HFFc6 (cell line): ENCODE measurements around the gene C1orf122. TPM values are rescaled to one million over a fixed set of nuclear protein-coding genes. Genes with fewer than 3 reads are reported as not detected.
"Not testable (repeated sequence)": the region's sequence is repeated elsewhere in the genome, so short reads cannot be mapped to it uniquely, and the experiment has no call there.

Experiments
- DNase-seq: peaks from one replicate; pipeline ENCODE4 v3.0.0-alpha.2; 2018
- H3K27ac Mint-ChIP-seq: 2 replicates; pipeline ENCODE4 v1.8.0; 2020; ENCODE audit warnings: mild to moderate bottlenecking, mixed read lengths
- H3K27me3 Mint-ChIP-seq: 2 replicates; pipeline ENCODE4 v1.8.0; 2021; ENCODE audit warnings: mild to moderate bottlenecking, moderate library complexity, mixed read lengths; ENCODE audit not compliant: insufficient read depth
- H3K36me3 Mint-ChIP-seq: 2 replicates; pipeline ENCODE4 v1.8.0; 2021; ENCODE audit warnings: low read depth, mixed read lengths
- H3K4me1 Mint-ChIP-seq: 2 replicates; pipeline ENCODE4 v1.8.0; 2020; ENCODE audit warnings: low read depth, mixed read lengths
- H3K4me3 Mint-ChIP-seq: 2 replicates; pipeline ENCODE4 v1.8.0; 2020; ENCODE audit warnings: mild to moderate bottlenecking, moderate library complexity, mixed read lengths
- H3K9me3 Mint-ChIP-seq: 2 replicates; pipeline ENCODE4 v1.8.0; 2020; ENCODE audit warnings: mild to moderate bottlenecking, mixed read lengths
- CTCF ChIP-seq: fragments of 200-600 bp; sonication (generic); IDR thresholded peaks from 2 replicates; pipeline ENCODE4 v1.5.0; 2021; ENCODE audit warnings: antibody characterized with exemption, mild to moderate bottlenecking
- total RNA-seq, 6 experiments: library from RNA; stranded (reverse); fragmentation: NEBNext Ultra II Directional; extraction: Animal tissue kit (Norgen Biotek cat#: 25700); gene quantifications; 2 replicates in 1 of 6; 3 replicates in 5 of 6; pipeline ENCODE4 v1.2.3, GENCODE V29; 2021

Gene C1orf122
- total RNA-seq, 6 experiments from 2014 or later, result 60.6 to 97.1 (median 68.2) TPM

GRCh38 chr1:37764414-37764825 lies 43.2 kb upstream of the C1orf122 start:
- DNase-seq, result no peak
- Mint-ChIP-seq H3K27me3 (peaks cover 32% of the 10 kb centered on the region), H3K27ac (no peak overlapping the region), H3K4me1 (0 out of 2 replicates have a peak, but pooled peaks cover 5% of the 10 kb centered on the region), H3K36me3 (no peaks in the 10 kb centered on the region), H3K4me3 (no peak overlapping the region), H3K9me3 (no peaks in the 10 kb centered on the region)
- no peak for TF ChIP-seq CTCF

- Mint-ChIP-seq H3K4me3 (no peak within 1 kb of the TSS), H3K4me1 (0 out of 2 replicates have a peak, but pooled peaks cover 5% of the 10 kb centered on the region), H3K27ac (no peak within 1 kb of the TSS), H3K27me3 (peaks cover 32% of the 10 kb centered on the region), H3K9me3 (no peaks in the 10 kb centered on the region), H3K36me3 (no peaks in the 10 kb centered on the region)
- DNase-seq, result no peak
- no peak for TF ChIP-seq CTCF
Observed at GRCh38 chr1:37764888-37765441, 42.6 kb upstream of the C1orf122 start, which contains the start of gene EPHA10. TSS of gene EPHA10 (minus strand) at chr1:37765120. CDS start at chr1:37765066, 54 bp downstream.

- H3K36me3 Mint-ChIP-seq, result no peaks in the 10 kb centered on the region
- 0 out of 2 replicates have a peak, but pooled peaks cover 5% of the 10 kb centered on the region for H3K4me1 Mint-ChIP-seq
- no peak for TF ChIP-seq CTCF
- H3K27ac Mint-ChIP-seq, result no peak overlapping the region
- no peaks in the 10 kb centered on the region for H3K9me3 Mint-ChIP-seq
- H3K27me3 Mint-ChIP-seq, result peaks cover 32% of the 10 kb centered on the region
- no peak for DNase-seq
- no peak overlapping the region for H3K4me3 Mint-ChIP-seq
Observed at GRCh38 chr1:37765916-37766664, 41.5 kb upstream of the C1orf122 start.

- no peak for DNase-seq
- H3K4me1 Mint-ChIP-seq, result 0 out of 2 replicates have a peak, but pooled peaks cover 5% of the 10 kb centered on the region
- no peak for TF ChIP-seq CTCF
- no peak overlapping the region for H3K4me3 Mint-ChIP-seq
- H3K9me3 Mint-ChIP-seq, result no peaks in the 10 kb centered on the region
- H3K27ac Mint-ChIP-seq, result no peak overlapping the region
- H3K27me3 Mint-ChIP-seq, result peaks cover 30% of the 10 kb centered on the region
- no peaks in the 10 kb centered on the region for H3K36me3 Mint-ChIP-seq
Observed at GRCh38 chr1:37767488-37767887, 40.1 kb upstream of the C1orf122 start.

GRCh38 chr1:37771440-37771839 lies 36.1 kb upstream of the C1orf122 start:
- H3K36me3 Mint-ChIP-seq, DNase-seq, H3K4me3 Mint-ChIP-seq, H3K27ac Mint-ChIP-seq, H3K4me1 Mint-ChIP-seq: not testable (repeated sequence)
- peaks cover 20% of the 10 kb centered on the region for H3K27me3 Mint-ChIP-seq
- peaks cover 13% of the 10 kb centered on the region; the same call in 1 of the 2 replicates for H3K9me3 Mint-ChIP-seq

GRCh38 chr1:37776946-37777516 lies 30.6 kb upstream of the C1orf122 start:
- Mint-ChIP-seq H3K27ac (no peak overlapping the region), H3K36me3 (no peaks in the 10 kb centered on the region), H3K27me3 (peaks cover 27% of the 10 kb centered on the region), H3K4me3 (no peak overlapping the region), H3K4me1 (no peaks in the 10 kb centered on the region), H3K9me3 (peaks cover 13% of the 10 kb centered on the region; the same call in 1 of the 2 replicates)
- no peak for TF ChIP-seq CTCF
- no peak for DNase-seq
